K562 (cell line): ENCODE measurements around the gene SLC25A36. TPM values are rescaled to one million over a fixed set of nuclear protein-coding genes. Genes with fewer than 3 reads are reported as not detected.

Experiments
- ATAC-seq: fragments of 200-7000 bp; cut with Tn5 transposase; 3 replicates; pipeline ENCODE4 v1.9.1; 2020; ENCODE audit warnings: moderate library complexity
- BruUV-seq: library from RNA; stranded (reverse); fragments of 400-500 nt; replicated peaks from 2 replicates; lab custom pipeline; 2021; lab: Mats Ljungman, UMichigan
- CTCF ChIA-PET: fragments of 300-600 bp; formaldehyde crosslinking; extraction: SDS; loops from one replicate; lab custom pipeline; 2021; ENCODE audit warnings: low intra/inter-chr PET ratio; lab: Yijun Ruan, JAX
- POLR2A ChIA-PET: fragments of 300-600, 350-650 bp; sonication (Branson Sonifier 250); formaldehyde crosslinking; extraction: SDS; loops from one replicate; lab custom pipeline; 2021; ENCODE audit warnings: antibody characterized with exemption, inconsistent platforms; lab: Yijun Ruan, JAX
- DNase-seq, 4 experiments: peaks; one replicate each; pipeline versions ENCODE4 v3.0.0 to v3.0.0-alpha.2; 2011 to 2018; ENCODE audit warnings: low spot score in 3 of 4, mixed read lengths in 3 of 4; ENCODE audit errors: extremely low read depth in 1 of 4
- FAIRE-seq: peaks from 2 replicates; lab custom pipeline; 2011; peaks lifted over from hg19 to GRCh38; lab: Jason Lieb, UNC
- H2AFZ ChIP-seq: 2 replicates; pipeline ENCODE4 v1.6.0; 2011; ENCODE audit warnings: low read depth, low read length, control low read depth, inconsistent platforms
- H3K27ac ChIP-seq: fragments of 200-600 bp; 3 replicates; pipeline ENCODE4 v1.8.0; 2011; ENCODE audit warnings: low read depth, mild to moderate bottlenecking, control low read depth, inconsistent platforms, low read length, moderate library complexity, mixed read lengths; ENCODE audit errors: extremely low read depth
- H3K27me3 ChIP-seq, 2 experiments: fragments of 300-600 bp in 1 of 2; 2 replicates in 1 of 2; 3 replicates in 1 of 2; pipeline versions ENCODE4 v1.6.0 to v1.8.0; 2011; ENCODE audit warnings: inconsistent platforms in 2 of 2, low read length in 2 of 2, mild to moderate bottlenecking in 1 of 2, mixed read lengths in 1 of 2, moderate library complexity in 1 of 2; ENCODE audit not compliant: control insufficient read depth in 2 of 2, insufficient read depth in 2 of 2
- H3K36me3 ChIP-seq: fragments of 300-600 bp; 3 replicates; pipeline ENCODE4 v1.8.0; 2011; ENCODE audit warnings: mild to moderate bottlenecking, low read length, inconsistent platforms; ENCODE audit not compliant: control insufficient read depth, insufficient read depth
- H3K4me1 ChIP-seq, 2 experiments: fragments of 200-600 bp in 1 of 2; replicated peaks in 1 of 2; 2 replicates in 1 of 2; 3 replicates in 1 of 2; pipeline versions ENCODE4 v1.5.1 to v1.8.0; 2011; ENCODE audit warnings: inconsistent platforms in 2 of 2, low read length in 2 of 2, mild to moderate bottlenecking in 1 of 2, mixed read lengths in 1 of 2, moderate library complexity in 1 of 2; ENCODE audit not compliant: control insufficient read depth in 2 of 2, insufficient read depth in 2 of 2
- H3K4me2 ChIP-seq: 2 replicates; pipeline ENCODE4 v1.6.1; 2011; ENCODE audit warnings: low read length, control low read depth, inconsistent platforms, mixed read lengths; ENCODE audit not compliant: insufficient read depth
- H3K4me3 ChIP-seq: fragments of 200-600 bp; sonication (generic), shearing (Covaris generic); 2 replicates; pipeline ENCODE4 v1.5.1; 2016; ENCODE audit warnings: control low read depth, inconsistent platforms
- H3K79me2 ChIP-seq: fragments of 200-600 bp; 3 replicates; pipeline ENCODE4 v1.8.0; 2011; ENCODE audit warnings: low read length, inconsistent platforms; ENCODE audit not compliant: control insufficient read depth, insufficient read depth
- H3K9ac ChIP-seq, 2 experiments: 2 replicates each; pipeline versions ENCODE4 v1.6.0 to v1.6.1; 2011; ENCODE audit warnings: low read depth in 2 of 2, low read length in 2 of 2, control low read depth in 1 of 2, inconsistent platforms in 1 of 2, mild to moderate bottlenecking in 1 of 2, mixed read lengths in 1 of 2; ENCODE audit not compliant: insufficient read depth in 1 of 2
- H3K9me1 ChIP-seq: one replicate; pipeline ENCODE4 v1.6.0; 2011; ENCODE audit warnings: inconsistent platforms, mild to moderate bottlenecking, low read length, moderate library complexity; ENCODE audit not compliant: control insufficient read depth, insufficient read depth
- H3K9me3 ChIP-seq: replicated peaks from 2 replicates; pipeline ENCODE4 v1.5.1; 2011; ENCODE audit warnings: low read depth, low read length, inconsistent platforms; ENCODE audit not compliant: control insufficient read depth, insufficient read depth
- H4K20me1 ChIP-seq: replicated peaks from 2 replicates; pipeline ENCODE4 v1.6.1; 2011; ENCODE audit warnings: low read length, inconsistent platforms, mixed read lengths; ENCODE audit not compliant: control insufficient read depth, insufficient read depth
- ARID1B ChIP-seq: fragments of 450-650 bp; IDR thresholded peaks from 2 replicates; pipeline ENCODE4 v1.6.1; 2016; ENCODE audit warnings: antibody characterized with exemption, mild to moderate bottlenecking, inconsistent platforms
- CEBPG ChIP-seq, 3 experiments: fragments of 200-800 bp in 1 of 3; sonication (Bioruptor generic) in 1 of 3; sonication (generic) in 1 of 3; formaldehyde crosslinking in 1 of 3; IDR thresholded peaks in 2 of 3; conservative IDR thresholded peaks in 1 of 3; 2 replicates each; pipeline versions ENCODE4 v1.6.1 to v1.8.0; 2016 to 2022; ENCODE audit warnings: missing compliant biosample characterization in 2 of 3, missing genetic modification characterization in 2 of 3, mild to moderate bottlenecking in 1 of 3, missing genetic modification reagents in 1 of 3
- DACH1 ChIP-seq: fragments of 450-650 bp; IDR thresholded peaks from 2 replicates; pipeline ENCODE4 v1.6.1; 2018; ENCODE audit not compliant: partially characterized antibody
- ESRRA ChIP-seq: fragments of 450-650 bp; IDR thresholded peaks from 2 replicates; pipeline ENCODE4 v1.6.1; 2014; ENCODE audit warnings: low read depth, mild to moderate bottlenecking, moderate library complexity, borderline replicate concordance
- ETV6 ChIP-seq, 3 experiments: fragments of 150-350 bp in 1 of 3; sonication (generic) in 1 of 3; formaldehyde crosslinking in 1 of 3; IDR thresholded peaks; 2 replicates each; pipeline versions ENCODE4 v1.6.1 to v1.8.0; 2014 to 2022; ENCODE audit warnings: borderline replicate concordance in 2 of 3, low read depth in 2 of 3, antibody characterized with exemption in 1 of 3, low read length in 1 of 3, mild to moderate bottlenecking in 1 of 3, missing genetic modification reagents in 1 of 3
- ILK ChIP-seq: fragments of 450-650 bp; IDR thresholded peaks from 2 replicates; pipeline ENCODE4 v1.6.1; 2016; ENCODE audit warnings: missing genetic modification characterization, low read depth, mild to moderate bottlenecking, missing compliant biosample characterization, moderate library complexity, borderline replicate concordance
- MTF1 ChIP-seq: fragments of 250-450 bp; sonication (Bioruptor Pico); IDR thresholded peaks from 2 replicates; pipeline ENCODE4 v1.9.0; 2021; ENCODE audit warnings: moderate library complexity, mild to moderate bottlenecking, inconsistent platforms, borderline replicate concordance
- RBM34 ChIP-seq: fragments of 200-400 bp; formaldehyde crosslinking; IDR thresholded peaks from 2 replicates; pipeline ENCODE4 v1.6.1; 2018; ENCODE audit warnings: low read length, borderline replicate concordance; ENCODE audit not compliant: insufficient read depth
- SIN3A ChIP-seq, 2 experiments: fragments of 150-350 bp in 1 of 2; IDR thresholded peaks; 2 replicates each; pipeline ENCODE4 v1.6.1; 2011 to 2016; ENCODE audit warnings: borderline replicate concordance in 2 of 2, low read depth in 2 of 2, low read length in 2 of 2, mild to moderate bottlenecking in 2 of 2, moderate library complexity in 2 of 2; ENCODE audit not compliant: control insufficient read depth in 1 of 2
- ZC3H11A ChIP-seq: IDR thresholded peaks from 2 replicates; pipeline ENCODE4 v1.6.1; 2012; ENCODE audit warnings: low read depth, low read length, improper control_type of control experiment
- WGBS: fragments of 100-300 bp; shearing (Covaris generic); methylation state at CpG from one replicate; pipeline ENCODE4 v1.1.6; 2016; ENCODE audit warnings: low coverage, mixed read lengths; ENCODE audit not compliant: insufficient coverage; ENCODE audit errors: missing lambda C conversion rate; 5-methylcytosine and 5-hydroxymethylcytosine counted together
- in situ Hi-C: fragments of 300-500 bp; cut with MboI; formaldehyde crosslinking; loops from 4 replicates; pipeline ENCODE4 v1.15.0; 2018; ENCODE audit warnings: inconsistent platforms, mixed read lengths
- intact Hi-C: fragments of 100-400 bp; cut with micrococcal nuclease; formaldehyde crosslinking; loops from 2 replicates; pipeline ENCODE4 v1.14.2; 2022
- polyA plus RNA-seq, 8 experiments: library from polyadenylated mRNA; depleted of rRNA in 4 of 8; stranded (reverse) in 5 of 8; unstranded in 3 of 8; fragments of >200 nt; fragmentation: Nextera tagmentation in 2 of 8; fragmentation: Illumina TruSeq in 1 of 8; extraction: Ambion mirVana in 2 of 8; extraction: Trizol in 1 of 8; gene quantifications; 2 replicates each; pipeline versions ENCODE4 v1.2.1 to v1.2.3, GENCODE V29; 2011 to 2014; ENCODE audit warnings: inconsistent platforms in 1 of 8, missing spikeins in 1 of 8
- total RNA-seq, 7 experiments: library from RNA; depleted of rRNA in 6 of 7; stranded (reverse); fragments of >200 nt in 6 of 7; fragmentation: Illumina TruSeq in 2 of 7; extraction: Trizol in 2 of 7; gene quantifications; 2 replicates each; pipeline versions ENCODE4 v1.2.1 to v1.2.3, GENCODE V29; 2011 to 2021; ENCODE audit warnings: low replicate concordance in 1 of 7
- TF ChIP-seq, protein P1 (sequence below): IDR thresholded peaks from 2 replicates; pipeline ENCODE4 v1.6.1; 2011; ENCODE audit not compliant: insufficient read length; ENCODE audit errors: extremely low read depth
- TF ChIP-seq, protein P2 (sequence below): sonication (generic); formaldehyde crosslinking; IDR thresholded peaks from 2 replicates; pipeline ENCODE4 v1.8.0; 2022; ENCODE audit warnings: mild to moderate bottlenecking, missing genetic modification reagents, borderline replicate concordance
- TF ChIP-seq, protein P3 (sequence below): fragments of 250-450 bp; sonication (Bioruptor Pico); IDR thresholded peaks from 2 replicates; pipeline ENCODE4 v1.8.0; 2021; ENCODE audit warnings: moderate library complexity, mild to moderate bottlenecking, inconsistent platforms

SLC25A36 gene
- total and polyA plus RNA-seq, 9 of the 15 experiments (the other 6 are each of a cell fraction or from before 2014, with no cell fraction given) = 12.0 to 95.3 (median 43.3) TPM

DNA sequence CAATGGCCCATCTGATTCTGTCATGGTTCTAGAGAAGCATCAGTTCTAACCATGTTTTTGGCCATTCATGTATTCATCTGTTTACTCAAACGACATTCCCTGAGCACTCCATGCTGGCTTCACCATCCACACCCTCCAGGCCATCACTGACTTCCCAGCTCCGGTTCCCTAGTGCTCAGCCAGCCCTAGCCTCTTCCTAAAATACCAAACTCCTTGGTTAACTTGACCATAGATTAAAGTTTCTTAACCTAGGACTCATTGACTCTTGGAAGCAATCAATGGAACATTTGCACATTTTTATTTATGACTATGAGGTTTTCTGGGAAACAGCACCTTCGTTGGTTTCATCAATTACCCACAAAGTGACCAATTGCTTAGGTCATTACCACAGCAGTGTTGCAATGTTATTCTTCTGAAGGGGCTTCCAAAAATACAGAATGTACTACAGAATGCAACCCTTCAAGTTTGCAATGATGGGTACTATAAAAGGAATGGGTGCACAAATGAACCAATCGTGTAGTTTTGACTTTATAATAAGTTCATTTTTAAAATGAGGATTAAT lies 27.2 kb upstream of the SLC25A36 start:
- intact Hi-C loops = no loop called here
- WGBS = 4% methylated on average over 4 of the region's 4 CpGs

More for the DNA sequence above, 27.2 kb upstream of the SLC25A36 start:
- DNase-seq (no peak), ATAC-seq (no peak), FAIRE-seq (no peak)
- BruUV-seq = no TSS peak
- POLR2A ChIA-PET = interaction anchor here (0.6 kb wide), 1 partner anchor 37 kb away, joined by 4 read pairs; no protein-coding TSS in a partner anchor
- Histone ChIP-seq H3K9me3 (no peaks in the 10 kb centered on the region), H2AFZ (no peak overlapping the region), H3K36me3 (no peaks in the 10 kb centered on the region), H3K9me1 (peaks cover 2% of the 10 kb centered on the region), H3K4me3 (no peak overlapping the region), H4K20me1 (no peaks in the 10 kb centered on the region), H3K4me2 (no peak overlapping the region), H3K79me2 (no peaks in the 10 kb centered on the region), H3K27ac (no peak overlapping the region), H3K9ac (no peak overlapping the region), H3K4me1 (no peaks in the 10 kb centered on the region), H3K27me3 (peaks cover 0 to 15% of the 10 kb centered on the region in 2 experiments; a peak in 4 of 5 replicates)
- in situ Hi-C loops = loop anchor here (10.0 kb wide), 2 partner anchors 190 to 280 kb away; no protein-coding TSS in a partner anchor
- TF ChIP-seq CEBPG (CRISPR knock-in tag; IDR thresholded peaks at IDR 0.05) (no peak), CEBPG (tag; conservative IDR thresholded peaks at IDR 0.05 in 1 of 2, IDR thresholded peaks at IDR 0.05 in 1 of 2) (no peak), ZC3H11A (no peak), ESRRA (no peak), RBM34 (no peak), DACH1 (no peak), SIN3A (IDR thresholded peaks at IDR 0.05; ENCODE audit: borderline replicate concordance in 2 of 2, control insufficient read depth in 1 of 2, low read depth in 2 of 2, low read length in 2 of 2) (no peak), ILK (tag) (no peak), ARID1B (no peak), MTF1 (CRISPR knock-in tag) (no peak), ETV6 (IDR thresholded peaks at IDR 0.05; ENCODE audit: borderline replicate concordance in 1 of 2, low read depth in 2 of 2, low read length in 1 of 2) (no peak), ETV6 (CRISPR knock-in tag; IDR thresholded peaks at IDR 0.05; ENCODE audit: borderline replicate concordance) (no peak)
- TF ChIP-seq, protein P1, sequence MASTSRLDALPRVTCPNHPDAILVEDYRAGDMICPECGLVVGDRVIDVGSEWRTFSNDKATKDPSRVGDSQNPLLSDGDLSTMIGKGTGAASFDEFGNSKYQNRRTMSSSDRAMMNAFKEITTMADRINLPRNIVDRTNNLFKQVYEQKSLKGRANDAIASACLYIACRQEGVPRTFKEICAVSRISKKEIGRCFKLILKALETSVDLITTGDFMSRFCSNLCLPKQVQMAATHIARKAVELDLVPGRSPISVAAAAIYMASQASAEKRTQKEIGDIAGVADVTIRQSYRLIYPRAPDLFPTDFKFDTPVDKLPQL = no peak
- TF ChIP-seq, protein P2, sequence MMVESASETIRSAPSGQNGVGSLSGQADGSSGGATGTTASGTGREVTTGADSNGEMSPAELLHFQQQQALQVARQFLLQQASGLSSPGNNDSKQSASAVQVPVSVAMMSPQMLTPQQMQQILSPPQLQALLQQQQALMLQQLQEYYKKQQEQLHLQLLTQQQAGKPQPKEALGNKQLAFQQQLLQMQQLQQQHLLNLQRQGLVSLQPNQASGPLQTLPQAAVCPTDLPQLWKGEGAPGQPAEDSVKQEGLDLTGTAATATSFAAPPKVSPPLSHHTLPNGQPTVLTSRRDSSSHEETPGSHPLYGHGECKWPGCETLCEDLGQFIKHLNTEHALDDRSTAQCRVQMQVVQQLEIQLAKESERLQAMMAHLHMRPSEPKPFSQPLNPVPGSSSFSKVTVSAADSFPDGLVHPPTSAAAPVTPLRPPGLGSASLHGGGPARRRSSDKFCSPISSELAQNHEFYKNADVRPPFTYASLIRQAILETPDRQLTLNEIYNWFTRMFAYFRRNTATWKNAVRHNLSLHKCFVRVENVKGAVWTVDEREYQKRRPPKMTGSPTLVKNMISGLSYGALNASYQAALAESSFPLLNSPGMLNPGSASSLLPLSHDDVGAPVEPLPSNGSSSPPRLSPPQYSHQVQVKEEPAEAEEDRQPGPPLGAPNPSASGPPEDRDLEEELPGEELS (CRISPR knock-in tag) = no peak
- TF ChIP-seq, protein P3, sequence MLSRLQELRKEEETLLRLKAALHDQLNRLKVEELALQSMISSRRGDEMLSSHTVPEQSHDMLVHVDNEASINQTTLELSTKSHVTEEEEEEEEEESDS (CRISPR knock-in tag) = no peak
- CTCF ChIA-PET = no interaction called here
